Neural cell (in vitro differentiated cells): Measurements from ENCODE around the gene TSEN2. TPM values are rescaled to one million over a fixed set of nuclear protein-coding genes. Genes with fewer than 3 reads are reported as not detected.

ENCODE experiments used
- H2AFZ ChIP-seq: fragments of 200-600, 300-800 bp; sonication (generic), shearing (Covaris generic); 2 replicates; pipeline ENCODE4 v1.6.0; 2014; ENCODE audit warnings: low read depth, mild to moderate bottlenecking, antibody characterized with exemption, low read length, moderate library complexity
- H3F3A ChIP-seq: fragments of 200-600 bp; shearing (Covaris generic); 2 replicates; pipeline ENCODE4 v1.6.1; 2016; ENCODE audit warnings: mild to moderate bottlenecking, moderate library complexity, mixed read lengths, antibody characterized with exemption, low read length; ENCODE audit not compliant: insufficient read depth, poor library complexity, severe bottlenecking
- H3K27ac ChIP-seq: fragments of 200-600, 300-800 bp; sonication (generic), shearing (Covaris generic); 2 replicates; pipeline ENCODE4 v1.5.1; 2014; ENCODE audit warnings: mild to moderate bottlenecking, low read length, moderate library complexity
- H3K27me3 ChIP-seq: fragments of 300-800, 200-600 bp; sonication (generic), shearing (Covaris generic); 2 replicates; pipeline ENCODE4 v1.6.0; 2014; ENCODE audit warnings: mild to moderate bottlenecking, low read depth, low read length, moderate library complexity; ENCODE audit not compliant: insufficient read depth
- H3K36me3 ChIP-seq: fragments of 300-800, 200-600 bp; sonication (generic), shearing (Covaris generic); 2 replicates; pipeline ENCODE4 v1.5.1; 2014; ENCODE audit warnings: mild to moderate bottlenecking, antibody characterized with exemption, low read length, moderate library complexity; ENCODE audit not compliant: insufficient read depth
- H3K4me2 ChIP-seq: fragments of 300-800, 200-600 bp; sonication (generic), shearing (Covaris generic); 2 replicates; pipeline ENCODE4 v1.6.0; 2014; ENCODE audit warnings: mild to moderate bottlenecking, low read length
- H3K4me3 ChIP-seq: fragments of 300-800, 200-600 bp; sonication (generic), shearing (Covaris generic); 2 replicates; pipeline ENCODE4 v1.5.1; 2014; ENCODE audit warnings: mild to moderate bottlenecking, low read length, moderate library complexity
- H3K79me2 ChIP-seq: fragments of 200-600 bp; shearing (Covaris generic); replicated peaks from 2 replicates; pipeline ENCODE4 v1.6.0; 2014; ENCODE audit warnings: mild to moderate bottlenecking, low read length, moderate library complexity; ENCODE audit not compliant: insufficient read depth
- H3K9ac ChIP-seq: fragments of 300-800, 200-600 bp; sonication (generic), shearing (Covaris generic); 2 replicates; pipeline ENCODE4 v1.6.1; 2016; ENCODE audit warnings: mild to moderate bottlenecking, low read length, mixed read lengths
- H3K9me2 ChIP-seq: fragments of 200-600 bp; shearing (Covaris generic); 2 replicates; pipeline ENCODE4 v1.6.1; 2016; ENCODE audit warnings: mild to moderate bottlenecking, low read length, mixed read lengths; ENCODE audit not compliant: insufficient read depth
- H3K9me3 ChIP-seq: fragments of 200-600, 300-800 bp; sonication (generic), shearing (Covaris generic); 2 replicates; pipeline ENCODE4 v1.6.1; 2016; ENCODE audit warnings: mild to moderate bottlenecking, mixed run types, low read length, moderate library complexity, mixed read lengths
- H4K20me1 ChIP-seq: fragments of 200-600 bp; shearing (Covaris generic); 2 replicates; pipeline ENCODE4 v1.6.1; 2016; ENCODE audit warnings: mild to moderate bottlenecking, mixed run types; ENCODE audit not compliant: insufficient read depth
- EP300 ChIP-seq: fragments of 450-650 bp; conservative IDR thresholded peaks from 2 replicates; pipeline ENCODE4 v1.6.1; 2014; ENCODE audit warnings: antibody characterized with exemption, mild to moderate bottlenecking, moderate library complexity; ENCODE audit not compliant: poor library complexity, severe bottlenecking
- EZH2 ChIP-seq: fragments of 200-600, 300-800 bp; shearing (Covaris generic), sonication (generic); IDR thresholded peaks from 2 replicates; pipeline ENCODE4 v1.6.1; 2014; ENCODE audit warnings: antibody characterized with exemption, low read length, borderline replicate concordance, mild to moderate bottlenecking; ENCODE audit not compliant: insufficient read depth, poor library complexity, severe bottlenecking
- MXI1 ChIP-seq: fragments of 450-650 bp; conservative IDR thresholded peaks from 2 replicates; pipeline ENCODE4 v1.6.1; 2014; ENCODE audit warnings: antibody characterized with exemption, mild to moderate bottlenecking; ENCODE audit not compliant: poor library complexity, severe bottlenecking
- POLR2AphosphoS5 ChIP-seq: IDR thresholded peaks from 2 replicates; pipeline ENCODE4 v1.6.1; 2012
- RAD21 ChIP-seq: fragments of 450-650 bp; conservative IDR thresholded peaks from 2 replicates; pipeline ENCODE4 v1.6.1; 2014; ENCODE audit warnings: antibody characterized with exemption, mild to moderate bottlenecking, moderate library complexity
- SMC3 ChIP-seq: fragments of 450-650 bp; conservative IDR thresholded peaks from 2 replicates; pipeline ENCODE4 v1.6.1; 2014; ENCODE audit warnings: antibody characterized with exemption, mild to moderate bottlenecking, moderate library complexity; ENCODE audit not compliant: poor library complexity
- TAF1 ChIP-seq: IDR thresholded peaks from 2 replicates; pipeline ENCODE4 v1.6.1; 2012; ENCODE audit warnings: low read depth
- polyA plus RNA-seq: library from polyadenylated mRNA; depleted of rRNA; stranded (reverse); fragments of >200 nt; gene quantifications from 2 replicates; pipeline ENCODE4 v1.2.3, GENCODE V29; 2014
- TF ChIP-seq, protein P1 (sequence below): fragments of 450-650 bp; IDR thresholded peaks from 2 replicates; pipeline ENCODE4 v1.5.1; 2014; ENCODE audit warnings: antibody characterized with exemption, mild to moderate bottlenecking, moderate library complexity; ENCODE audit not compliant: poor library complexity, severe bottlenecking
- TF ChIP-seq, protein P2 (sequence below): IDR thresholded peaks from 2 replicates; pipeline ENCODE4 v1.6.1; 2012; ENCODE audit warnings: borderline replicate concordance

The TSEN2 gene
- polyA plus RNA-seq, 1 donor from 2014 or later, result 22.6 TPM

DNA sequence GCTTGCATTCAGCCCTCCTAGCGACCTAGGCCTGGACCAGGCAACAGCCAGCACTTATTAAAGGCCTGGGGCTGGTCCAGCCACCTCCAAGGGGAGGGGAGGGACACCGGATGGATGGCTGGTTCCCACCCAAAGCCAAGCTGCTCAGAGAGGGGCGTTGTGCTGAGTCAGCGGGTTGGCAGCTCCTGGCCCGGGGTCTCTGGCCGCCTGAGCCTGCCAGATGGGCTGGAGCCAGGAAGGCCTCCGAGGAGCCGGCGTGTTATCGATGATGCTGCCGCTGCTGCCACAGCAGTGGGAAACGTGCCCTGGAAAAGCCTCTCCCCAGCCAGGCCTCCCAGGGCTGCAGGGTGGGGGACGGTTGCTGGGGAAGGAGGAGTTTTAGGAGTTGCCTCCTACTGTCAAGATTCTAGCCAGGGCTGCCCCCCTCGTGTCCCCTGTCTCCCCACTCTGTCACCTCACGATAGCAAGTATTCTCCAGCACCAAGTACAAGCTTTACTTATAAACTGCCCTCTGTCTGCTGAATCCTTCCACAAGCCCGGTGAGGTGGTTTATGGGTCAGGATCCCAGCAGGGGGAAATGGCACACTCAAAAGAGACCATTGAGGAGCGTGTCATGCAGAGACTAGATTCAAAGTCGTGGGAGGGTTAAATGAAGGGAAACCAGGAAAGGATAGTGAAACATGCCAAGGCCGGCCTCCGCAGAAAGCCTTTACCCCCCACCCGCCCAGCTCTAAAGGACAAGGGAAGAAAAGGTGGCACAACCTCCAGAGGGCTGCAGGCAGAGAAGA, 43.2 kb upstream of the TSEN2 start:
- H4K20me1 ChIP-seq, result no peaks in the 10 kb centered on the region
- no peak overlapping the region for H3K4me2 ChIP-seq
- TF ChIP-seq, protein P1, sequence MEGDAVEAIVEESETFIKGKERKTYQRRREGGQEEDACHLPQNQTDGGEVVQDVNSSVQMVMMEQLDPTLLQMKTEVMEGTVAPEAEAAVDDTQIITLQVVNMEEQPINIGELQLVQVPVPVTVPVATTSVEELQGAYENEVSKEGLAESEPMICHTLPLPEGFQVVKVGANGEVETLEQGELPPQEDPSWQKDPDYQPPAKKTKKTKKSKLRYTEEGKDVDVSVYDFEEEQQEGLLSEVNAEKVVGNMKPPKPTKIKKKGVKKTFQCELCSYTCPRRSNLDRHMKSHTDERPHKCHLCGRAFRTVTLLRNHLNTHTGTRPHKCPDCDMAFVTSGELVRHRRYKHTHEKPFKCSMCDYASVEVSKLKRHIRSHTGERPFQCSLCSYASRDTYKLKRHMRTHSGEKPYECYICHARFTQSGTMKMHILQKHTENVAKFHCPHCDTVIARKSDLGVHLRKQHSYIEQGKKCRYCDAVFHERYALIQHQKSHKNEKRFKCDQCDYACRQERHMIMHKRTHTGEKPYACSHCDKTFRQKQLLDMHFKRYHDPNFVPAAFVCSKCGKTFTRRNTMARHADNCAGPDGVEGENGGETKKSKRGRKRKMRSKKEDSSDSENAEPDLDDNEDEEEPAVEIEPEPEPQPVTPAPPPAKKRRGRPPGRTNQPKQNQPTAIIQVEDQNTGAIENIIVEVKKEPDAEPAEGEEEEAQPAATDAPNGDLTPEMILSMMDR, result no peak
- TF ChIP-seq EZH2, result no peak
- H3K9me3 ChIP-seq, result no peaks in the 10 kb centered on the region
- H3K27ac ChIP-seq, result no peak overlapping the region
- H3K9me2 ChIP-seq, result no peaks in the 10 kb centered on the region
- no peaks in the 10 kb centered on the region for H3F3A ChIP-seq
- no peaks in the 10 kb centered on the region for H3K27me3 ChIP-seq
- no peak overlapping the region for H2AFZ ChIP-seq
- no peaks in the 10 kb centered on the region for H3K79me2 ChIP-seq
- H3K4me3 ChIP-seq, result no peak overlapping the region
- no peaks in the 10 kb centered on the region for H3K36me3 ChIP-seq
- H3K9ac ChIP-seq, result no peak overlapping the region

DNA sequence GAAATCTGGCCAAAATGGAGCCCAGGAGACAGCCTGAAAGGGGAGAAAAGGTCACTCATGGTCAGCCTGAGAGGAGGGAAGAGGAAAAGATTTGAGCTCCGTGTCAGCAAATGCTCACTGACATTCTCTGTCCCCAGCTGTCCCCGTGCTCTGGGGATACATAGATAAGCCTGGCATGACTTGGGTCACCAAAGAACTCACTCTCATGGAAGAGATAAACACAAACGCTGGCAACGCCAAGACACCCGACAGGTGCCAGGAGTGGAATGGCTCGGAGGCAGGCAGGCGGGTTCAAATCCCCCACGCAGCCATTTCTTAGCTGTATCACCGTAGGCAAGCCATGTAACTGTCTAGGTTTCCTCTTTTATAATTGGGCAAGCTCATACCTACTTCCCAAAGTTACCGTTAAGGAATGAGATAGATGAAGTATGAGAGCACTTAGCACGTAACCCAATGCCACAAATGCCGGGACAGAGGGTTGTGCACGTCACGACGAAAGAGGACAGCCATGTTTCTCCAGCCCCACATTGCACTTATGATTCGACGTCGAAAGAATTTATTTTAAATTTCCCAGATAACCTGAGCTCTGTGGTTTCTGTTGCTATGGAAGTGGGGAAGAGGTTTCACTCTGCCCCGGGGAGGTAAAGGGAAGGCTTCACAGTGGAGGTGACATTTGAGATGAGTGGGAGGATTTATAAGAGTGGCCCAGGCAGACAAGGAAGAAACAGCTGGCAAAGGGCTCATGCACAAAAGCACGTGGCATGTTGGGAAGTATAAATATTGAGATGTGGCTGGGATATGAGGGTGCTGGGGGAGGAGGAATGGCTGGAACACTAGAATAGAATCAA, 41.4 kb upstream of the TSEN2 start:
- Histone ChIP-seq H3F3A (no peaks in the 10 kb centered on the region), H3K4me2 (no peak overlapping the region), H2AFZ (no peak overlapping the region), H4K20me1 (no peaks in the 10 kb centered on the region), H3K27me3 (no peaks in the 10 kb centered on the region), H3K9ac (no peak overlapping the region), H3K79me2 (no peaks in the 10 kb centered on the region), H3K36me3 (no peaks in the 10 kb centered on the region), H3K27ac (no peak overlapping the region), H3K9me2 (no peaks in the 10 kb centered on the region), H3K4me3 (no peak overlapping the region), H3K9me3 (no peaks in the 10 kb centered on the region)
- no peak for TF ChIP-seq SMC3
- TF ChIP-seq POLR2AphosphoS5, result no peak
- TF ChIP-seq RAD21, result no peak
- TF ChIP-seq EZH2, result no peak
- TF ChIP-seq TAF1, result no peak
- TF ChIP-seq, protein P2, sequence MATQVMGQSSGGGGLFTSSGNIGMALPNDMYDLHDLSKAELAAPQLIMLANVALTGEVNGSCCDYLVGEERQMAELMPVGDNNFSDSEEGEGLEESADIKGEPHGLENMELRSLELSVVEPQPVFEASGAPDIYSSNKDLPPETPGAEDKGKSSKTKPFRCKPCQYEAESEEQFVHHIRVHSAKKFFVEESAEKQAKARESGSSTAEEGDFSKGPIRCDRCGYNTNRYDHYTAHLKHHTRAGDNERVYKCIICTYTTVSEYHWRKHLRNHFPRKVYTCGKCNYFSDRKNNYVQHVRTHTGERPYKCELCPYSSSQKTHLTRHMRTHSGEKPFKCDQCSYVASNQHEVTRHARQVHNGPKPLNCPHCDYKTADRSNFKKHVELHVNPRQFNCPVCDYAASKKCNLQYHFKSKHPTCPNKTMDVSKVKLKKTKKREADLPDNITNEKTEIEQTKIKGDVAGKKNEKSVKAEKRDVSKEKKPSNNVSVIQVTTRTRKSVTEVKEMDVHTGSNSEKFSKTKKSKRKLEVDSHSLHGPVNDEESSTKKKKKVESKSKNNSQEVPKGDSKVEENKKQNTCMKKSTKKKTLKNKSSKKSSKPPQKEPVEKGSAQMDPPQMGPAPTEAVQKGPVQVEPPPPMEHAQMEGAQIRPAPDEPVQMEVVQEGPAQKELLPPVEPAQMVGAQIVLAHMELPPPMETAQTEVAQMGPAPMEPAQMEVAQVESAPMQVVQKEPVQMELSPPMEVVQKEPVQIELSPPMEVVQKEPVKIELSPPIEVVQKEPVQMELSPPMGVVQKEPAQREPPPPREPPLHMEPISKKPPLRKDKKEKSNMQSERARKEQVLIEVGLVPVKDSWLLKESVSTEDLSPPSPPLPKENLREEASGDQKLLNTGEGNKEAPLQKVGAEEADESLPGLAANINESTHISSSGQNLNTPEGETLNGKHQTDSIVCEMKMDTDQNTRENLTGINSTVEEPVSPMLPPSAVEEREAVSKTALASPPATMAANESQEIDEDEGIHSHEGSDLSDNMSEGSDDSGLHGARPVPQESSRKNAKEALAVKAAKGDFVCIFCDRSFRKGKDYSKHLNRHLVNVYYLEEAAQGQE, result no peak
- TF ChIP-seq MXI1, result no peak
- no peak for TF ChIP-seq EP300
